SK-MEL-5 (cell line): Measurements from ENCODE around the gene WDPCP. TPM values are rescaled to one million over a fixed set of nuclear protein-coding genes. Genes with fewer than 3 reads are reported as not detected.
A peak's percentile ranks its signal among the peaks of the same experiment; 100 is the strongest.
"Not testable (repeated sequence)": the region's sequence is repeated elsewhere in the genome, so short reads cannot be mapped to it uniquely, and the experiment has no call there.

Experiments
- DNase-seq: peaks from one replicate; pipeline ENCODE4 v3.0.0-alpha.2; 2016; ENCODE audit warnings: low read depth, low spot score
- in situ Hi-C: cut with HindIII; loops from 2 replicates; pipeline ENCODE4 v1.10.0; 2016; ENCODE audit warnings: low sequenced_read_pairs, high pct_unique_total_duplicates, low pct_unique_long_range_greater_than_20kb
- total RNA-seq: library from RNA; depleted of rRNA; stranded (reverse); fragments of >200 nt; shearing (Covaris generic); gene quantifications from 2 replicates; pipeline ENCODE4 v1.2.3, GENCODE V29; 2014

Gene WDPCP
- total RNA-seq, 1 experiment from 2014 or later, result 16.1 TPM

- in situ Hi-C loops, result no loop called here
- no peak for DNase-seq
Measured at GRCh38 chr2:63497576-63497975, 90.7 kb downstream of the WDPCP start.

- DNase-seq, result no peak
Measured at GRCh38 chr2:63494968-63495367, 93.3 kb downstream of the WDPCP start.

GRCh38 chr2:63494100-63494499, 94.2 kb downstream of the WDPCP start:
- in situ Hi-C loops, result no loop called here

More at GRCh38 chr2:63494968-63495367, 93.3 kb downstream of the WDPCP start:
- in situ Hi-C loops, result no loop called here

GRCh38 chr2:63488118-63488713, 100.1 kb downstream of the WDPCP start:
- DNase-seq, result peak; percentile 62
- in situ Hi-C loops, result no loop called here

More at GRCh38 chr2:63494100-63494499, 94.2 kb downstream of the WDPCP start:
- no peak for DNase-seq

GRCh38 chr2:63486861-63487290, 101.4 kb downstream of the WDPCP start:
- DNase-seq, result peak; percentile 61
- in situ Hi-C loops, result no loop called here

- in situ Hi-C loops, result no loop called here
- peak; percentile 72 for DNase-seq
Measured at GRCh38 chr2:63484901-63485300, 103.4 kb downstream of the WDPCP start.

- peak; percentile 85 for DNase-seq
- in situ Hi-C loops, result no loop called here
Measured at GRCh38 chr2:63484481-63484880, 103.8 kb downstream of the WDPCP start.

- no peak for DNase-seq
- in situ Hi-C loops, result no loop called here
Measured at GRCh38 chr2:63477686-63478085, 110.6 kb downstream of the WDPCP start.

GRCh38 chr2:63469313-63469712, 119.0 kb downstream of the WDPCP start:
- in situ Hi-C loops, DNase-seq: not testable (repeated sequence)

- in situ Hi-C loops, result no loop called here
- no peak for DNase-seq
Measured at GRCh38 chr2:63465633-63466032, 122.6 kb downstream of the WDPCP start.

- in situ Hi-C loops, result no loop called here
- DNase-seq, result no peak
Measured at GRCh38 chr2:63463142-63463541, 125.1 kb downstream of the WDPCP start.

- DNase-seq, result no peak
- in situ Hi-C loops, result no loop called here
Measured at GRCh38 chr2:63446658-63447057, 141.6 kb downstream of the WDPCP start.

- in situ Hi-C loops, result no loop called here
- no peak for DNase-seq
Measured at GRCh38 chr2:63444565-63445288, 143.6 kb downstream of the WDPCP start.

GRCh38 chr2:63440612-63441011, 147.7 kb downstream of the WDPCP start:
- DNase-seq, result no peak
- in situ Hi-C loops, result no loop called here

GRCh38 chr2:63438181-63438580, 150.1 kb downstream of the WDPCP start:
- in situ Hi-C loops, result no loop called here
- DNase-seq, result peak; percentile 13

- no peak for DNase-seq
- in situ Hi-C loops, result no loop called here
Measured at GRCh38 chr2:63436488-63436887, 151.8 kb downstream of the WDPCP start.

- DNase-seq, result no peak
- in situ Hi-C loops, result no loop called here
Measured at GRCh38 chr2:63435070-63435469, 153.2 kb downstream of the WDPCP start.

- no peak for DNase-seq
- in situ Hi-C loops, result no loop called here
Measured at GRCh38 chr2:63434024-63435001, 154.0 kb downstream of the WDPCP start.
